ENCODE measurements around the gene C19orf73. TPM values are rescaled to one million over a fixed set of nuclear protein-coding genes. Genes with fewer than 3 reads are reported as not detected.

The C19orf73 gene
- total and polyA plus RNA-seq, 9 of the 15 experiments (the other 6 are each of a cell fraction or from before 2014, with no cell fraction given) = 0.08 to 7.4 (median 1.4) TPM

GRCh38 chr19:49073514-49074378, 45.2 kb downstream of the C19orf73 start (continued):
- TF ChIP-seq FOXA1 (IDR thresholded peaks at IDR 0.05; ENCODE audit: borderline replicate concordance) = no peak
- TF ChIP-seq MXD1 (CRISPR knock-in tag; IDR thresholded peaks at IDR 0.05; ENCODE audit: borderline replicate concordance, poor library complexity, severe bottlenecking) = no peak
- TF ChIP-seq TEAD1 (CRISPR knock-in tag; IDR thresholded peaks at IDR 0.05) = no peak
- TF ChIP-seq CREM (IDR thresholded peaks at IDR 0.05; ENCODE audit: low read depth) = 0 out of 2 replicates have a peak, but pooled peaks have one; percentile 8
- TF ChIP-seq ZBTB2 (IDR thresholded peaks at IDR 0.05) = peak; percentile 63; the same call in 1 of the 2 replicates
- no peak for TF ChIP-seq ZNF212 (CRISPR knock-in tag; IDR thresholded peaks at IDR 0.05)
- no peak for TF ChIP-seq ZNF699 (CRISPR knock-in tag; IDR thresholded peaks at IDR 0.05; ENCODE audit: insufficient replicate concordance)
- TF ChIP-seq ATF4 (CRISPR knock-in tag; IDR thresholded peaks at IDR 0.05) = no peak
- TF ChIP-seq RAD21 (CRISPR knock-in tag; conservative IDR thresholded peaks at IDR 0.05 in 1 of 2, IDR thresholded peaks at IDR 0.05 in 1 of 2) = peak; percentile 41 to 70
- no peak for TF ChIP-seq SRSF1 (IDR thresholded peaks at IDR 0.05; ENCODE audit: low read depth, low read length)
- TF ChIP-seq SIN3B (IDR thresholded peaks at IDR 0.05; ENCODE audit: low read depth) = no peak
- TF ChIP-seq NRF1 (conservative IDR thresholded peaks at IDR 0.05 in 1 of 2, IDR thresholded peaks at IDR 0.05 in 1 of 2) = peak; percentile 26 to 38; a peak in 1 of 4 replicates
- TF ChIP-seq CREB3L1 (IDR thresholded peaks at IDR 0.05; ENCODE audit: borderline replicate concordance, low read depth) = no peak
- TF ChIP-seq UBTF (IDR thresholded peaks at IDR 0.05; ENCODE audit: borderline replicate concordance in 1 of 2, low read depth in 2 of 2, low read length in 2 of 2) = 0 out of 4 replicates have a peak, but pooled peaks of 1 of the 2 experiments have one; percentile 14
- TF ChIP-seq HLTF (IDR thresholded peaks at IDR 0.05) = peak; percentile 83
- TF ChIP-seq NFE2 (IDR thresholded peaks at IDR 0.05; ENCODE audit: low read depth) = peak; percentile 92
- TF ChIP-seq SNAPC5 (CRISPR knock-in tag; IDR thresholded peaks at IDR 0.05) = no peak
- TF ChIP-seq ATF1 (CRISPR knock-in tag; IDR thresholded peaks at IDR 0.05) = no peak
- TF ChIP-seq ATF1 (tag; IDR thresholded peaks at IDR 0.05) = no peak
- no peak for TF ChIP-seq MXI1 (IDR thresholded peaks at IDR 0.05; ENCODE audit: low read depth, low read length)
- TF ChIP-seq FOXJ2 (tag; IDR thresholded peaks at IDR 0.05) = no peak

All from K562 (cell line).